ENCODE results near the gene PRDM13.
A peak's percentile ranks its signal among the peaks of the same experiment; 100 is the strongest.
"Not testable (repeated sequence)": the region's sequence is repeated elsewhere in the genome, so short reads cannot be mapped to it uniquely, and the experiment has no call there.

The PRDM13 gene

DNA sequence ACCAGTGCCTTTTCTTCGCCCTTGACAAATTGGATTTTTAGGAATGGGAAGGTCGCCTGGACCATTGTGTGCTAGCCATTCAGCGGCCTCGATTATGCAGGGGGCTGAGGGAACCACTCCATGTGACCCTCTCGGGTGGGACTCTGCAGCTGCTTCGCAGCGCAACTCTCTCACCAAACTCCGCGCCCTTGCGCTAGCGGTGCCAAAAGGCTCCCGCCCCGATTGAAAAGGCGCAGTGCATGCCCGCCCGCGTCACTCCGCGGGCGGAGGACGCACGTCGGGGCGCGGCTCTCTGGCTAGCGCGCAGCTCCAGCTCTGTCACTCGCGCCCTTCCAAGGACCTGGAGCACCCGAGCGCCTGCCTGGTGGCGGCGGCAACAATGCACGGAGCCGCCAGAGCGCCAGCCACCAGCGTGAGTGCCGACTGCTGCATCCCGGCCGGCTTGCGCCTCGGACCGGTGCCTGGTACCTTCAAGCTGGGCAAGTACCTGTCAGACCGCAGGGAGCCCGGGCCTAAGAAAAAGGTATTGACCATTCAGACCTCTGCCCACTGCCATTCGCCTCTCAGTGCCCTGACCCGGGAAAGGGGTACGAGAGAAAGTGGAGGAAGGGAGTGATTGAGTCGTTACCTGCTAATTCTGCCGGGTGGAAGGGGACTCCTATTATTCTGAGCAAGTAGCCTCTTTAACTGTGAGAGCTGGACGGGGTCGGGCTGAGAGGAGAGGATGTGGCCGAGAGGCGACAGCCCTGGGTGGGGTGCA is at the start of gene PRDM13:
Gene PRDM13, plus strand, starts transcription at position 178 of the 760 bp plus-strand sequence. Its CDS starts 202 bp downstream, at position 380.
- DNase-seq = no peak

DNA sequence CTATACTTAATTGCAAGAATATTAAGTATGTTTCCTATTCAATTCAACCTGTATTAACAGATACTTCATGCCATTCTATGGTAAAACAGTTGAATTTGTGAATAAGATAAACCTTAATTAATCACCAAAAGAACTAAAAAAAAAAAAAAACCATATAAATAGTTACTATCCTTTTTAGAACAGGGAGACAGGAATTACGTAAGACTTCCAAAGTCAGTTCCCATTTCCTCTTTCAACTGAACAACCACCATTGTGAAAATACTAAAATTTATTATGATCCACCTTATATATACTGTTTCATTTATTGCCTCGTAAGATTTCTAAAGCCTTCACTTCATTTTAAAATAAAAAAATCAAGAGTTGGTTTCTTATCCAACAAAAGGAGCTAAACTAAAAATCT is 47.6 kb upstream of the PRDM13 start:
- no peak for DNase-seq

DNA sequence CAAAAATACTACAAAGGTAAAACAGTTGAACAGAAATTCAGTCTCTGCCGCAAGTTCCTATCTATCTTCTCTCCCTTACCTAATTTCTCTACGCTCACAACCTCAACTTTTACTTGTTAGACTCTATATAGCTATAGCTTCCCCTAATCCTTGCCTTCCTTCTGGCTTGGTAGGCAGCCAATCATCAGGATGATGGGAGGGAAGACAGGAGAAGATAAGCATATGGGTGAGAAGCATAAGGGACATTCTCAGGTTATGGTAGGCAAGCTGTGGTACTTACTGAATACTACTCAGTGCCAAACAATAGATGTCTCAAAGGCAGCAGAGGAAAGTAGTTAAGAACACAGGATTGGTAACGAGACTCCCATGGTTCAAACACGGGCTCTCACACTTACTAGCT is 46.0 kb upstream of the PRDM13 start:
- no peak for DNase-seq

GRCh38 chr6:99563056-99563723 is 43.4 kb upstream of the PRDM13 start:
- no peak for DNase-seq

DNA sequence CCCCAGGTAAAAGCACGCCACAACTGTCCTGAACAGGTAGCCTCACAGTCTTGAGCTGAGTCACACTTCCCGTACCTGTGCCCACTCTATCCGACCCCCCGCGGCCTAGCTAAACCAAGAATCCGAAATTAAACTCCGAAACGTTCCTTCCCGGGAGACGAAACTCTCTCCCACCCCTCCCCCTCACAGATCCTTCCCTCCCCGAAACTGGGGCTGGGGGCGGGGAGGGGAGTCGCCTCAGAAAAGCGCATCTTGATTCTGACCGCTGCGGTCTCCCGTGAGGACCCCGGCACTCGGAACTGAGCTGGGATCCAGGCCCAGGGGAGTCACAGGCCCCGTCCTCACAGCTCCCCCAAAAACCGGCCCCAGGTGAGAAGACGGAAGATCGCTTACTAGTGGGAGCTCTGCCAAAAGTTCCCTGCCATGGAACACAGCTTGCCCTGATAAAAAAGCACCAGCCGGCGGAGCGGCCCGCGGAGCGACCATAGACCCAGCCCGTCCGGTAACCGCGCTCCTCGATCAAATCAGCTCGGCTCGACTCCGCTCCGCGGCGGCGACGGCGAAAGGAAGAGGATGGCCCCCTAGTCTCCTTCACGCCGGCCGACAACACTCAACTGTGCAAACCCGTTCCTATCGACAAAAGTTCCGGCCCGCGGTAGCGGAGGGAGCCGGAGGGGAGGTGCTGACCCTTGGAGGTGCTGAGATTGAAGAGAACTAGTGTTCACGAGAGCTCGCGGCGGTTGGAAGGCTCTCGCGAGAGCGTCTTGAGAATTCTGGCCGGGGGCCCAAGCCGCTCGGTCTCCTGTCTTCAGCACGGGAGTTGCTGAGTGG is 38.3 kb upstream of the PRDM13 start, which contains the start of gene CCNC:
Gene CCNC, minus strand, starts transcription at position 558 of the 831 bp plus-strand sequence. Its CDS starts 133 bp downstream, at position 425.
- DNase-seq = peak; percentile 95

DNA sequence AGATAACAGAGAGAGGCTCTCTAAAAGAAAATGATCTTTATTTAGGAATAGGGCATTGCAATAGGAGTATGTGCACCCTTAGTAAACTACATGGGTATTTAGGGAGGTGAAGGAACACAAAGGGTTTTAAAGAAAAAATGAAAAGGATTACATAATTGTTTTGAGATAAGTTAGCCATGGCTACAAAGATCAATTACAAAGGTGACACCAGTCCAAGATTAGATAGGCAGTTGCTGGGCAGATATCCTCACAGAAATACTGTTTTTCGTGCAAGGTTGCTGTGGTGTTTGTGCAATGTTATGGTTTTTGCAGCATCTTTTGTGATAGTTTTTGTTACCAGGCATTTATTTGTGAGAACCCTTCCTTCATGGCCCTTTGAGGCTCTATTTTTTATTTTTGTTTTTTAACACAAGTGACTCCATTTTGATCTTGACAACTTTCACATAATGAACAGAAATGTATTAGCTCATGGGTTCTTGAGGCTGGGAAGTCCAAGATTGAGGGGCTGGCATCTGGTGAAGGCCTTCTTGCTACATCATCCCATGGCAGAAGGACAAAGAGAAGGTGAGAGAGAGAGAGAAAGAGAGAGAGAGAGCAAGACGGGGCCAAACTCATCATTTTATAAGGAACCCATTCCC is 32.5 kb upstream of the PRDM13 start:
- no peak for DNase-seq

GRCh38 chr6:99575544-99576227 is 30.9 kb upstream of the PRDM13 start:
- no peak for DNase-seq

- no peak for DNase-seq
These were observed 26.9 kb upstream of the PRDM13 start for GRCh38 chr6:99579781-99580180.

DNA sequence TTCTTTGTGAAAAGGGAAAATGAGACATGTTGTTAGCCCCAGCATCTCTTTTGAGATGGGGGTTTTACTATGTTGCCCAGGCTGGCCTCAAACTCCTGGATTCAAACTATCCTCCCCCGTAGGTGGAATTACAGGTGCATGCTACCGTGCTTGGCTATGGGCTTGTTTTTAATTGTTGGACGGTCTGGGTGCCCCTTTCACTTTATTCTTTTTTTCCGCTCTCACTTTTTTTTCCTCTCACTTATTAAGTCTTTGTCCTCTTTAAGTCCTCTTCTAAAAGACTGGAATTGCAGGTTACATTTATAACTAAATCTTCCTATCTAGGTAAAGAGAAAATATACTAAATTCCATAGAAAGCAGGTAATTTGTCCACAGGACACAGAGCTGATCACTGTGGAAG is 18.8 kb upstream of the PRDM13 start:
- no peak for DNase-seq

- peak; percentile 38 for DNase-seq
These were observed 17.9 kb upstream of the PRDM13 start for GRCh38 chr6:99588618-99589289.

DNA sequence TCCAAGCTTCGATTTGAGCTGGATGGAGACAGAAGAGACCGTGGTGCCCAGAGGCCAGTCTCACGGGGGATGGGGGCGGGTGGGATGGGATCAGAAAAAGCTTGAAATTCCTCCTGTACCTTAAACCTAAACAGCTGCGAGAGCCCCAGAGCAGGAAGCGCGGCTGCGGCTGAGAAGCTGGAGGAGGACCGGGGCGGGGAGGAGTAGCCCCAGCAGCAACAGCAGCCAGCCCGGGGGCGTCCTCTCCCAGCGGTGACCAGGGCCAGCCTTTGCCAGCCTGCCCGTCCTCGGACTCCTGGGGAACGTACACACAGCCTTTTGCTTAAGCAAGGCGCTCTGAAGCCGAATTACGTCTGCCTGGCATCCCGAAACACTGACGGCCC is 17.4 kb upstream of the PRDM13 start:
- DNase-seq = no peak

GRCh38 chr6:99589907-99590493 is 16.6 kb upstream of the PRDM13 start:
- no peak for DNase-seq

DNA sequence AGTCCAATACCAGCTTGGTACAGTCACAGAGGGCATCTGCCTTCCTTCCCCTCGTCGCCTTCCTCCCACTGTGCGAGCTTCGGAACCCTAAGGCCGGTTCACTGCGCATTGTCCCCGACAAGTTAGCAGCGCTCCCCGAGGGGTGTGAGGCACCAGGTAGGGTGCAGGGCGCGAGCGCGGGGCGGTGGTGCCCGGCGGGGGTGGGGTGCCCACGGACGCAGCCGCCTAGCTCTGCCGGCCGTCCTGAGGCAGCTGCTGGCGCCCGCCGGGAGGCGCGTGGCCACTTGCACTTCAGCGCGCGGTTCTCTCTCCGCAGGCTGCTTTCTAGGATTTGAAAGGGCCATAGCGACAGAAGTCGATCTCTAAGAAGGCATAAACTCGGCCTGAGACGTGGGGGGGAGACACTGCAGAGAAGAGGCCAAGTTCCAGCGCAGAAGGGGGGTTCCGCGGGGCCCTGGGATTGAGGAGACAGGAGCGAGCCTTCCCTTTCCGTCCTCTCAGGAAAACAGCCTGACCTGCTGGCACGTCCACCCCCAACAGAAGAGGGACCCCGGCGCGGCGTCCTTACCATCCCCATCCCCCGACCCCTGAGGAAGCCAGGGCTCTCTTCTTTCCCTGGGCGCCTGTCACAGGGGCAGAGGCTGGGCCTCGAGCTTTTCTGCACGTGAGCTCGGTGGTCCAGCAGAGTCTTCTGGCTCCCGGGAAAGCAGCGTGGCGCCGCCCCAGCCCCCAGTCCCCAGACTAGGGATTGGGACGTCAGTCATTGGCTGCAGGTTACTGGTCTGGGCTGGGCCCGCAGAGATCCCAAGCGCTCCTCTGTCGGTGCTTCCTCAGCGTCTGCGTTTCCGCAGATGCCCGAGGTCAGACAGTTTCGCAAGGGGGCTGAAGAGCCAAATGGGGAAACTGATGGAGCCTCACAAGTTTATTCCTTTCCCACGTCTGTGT is 15.6 kb upstream of the PRDM13 start:
- no peak for DNase-seq

GRCh38 chr6:99591673-99592364 is 14.8 kb upstream of the PRDM13 start:
- no peak for DNase-seq

DNA sequence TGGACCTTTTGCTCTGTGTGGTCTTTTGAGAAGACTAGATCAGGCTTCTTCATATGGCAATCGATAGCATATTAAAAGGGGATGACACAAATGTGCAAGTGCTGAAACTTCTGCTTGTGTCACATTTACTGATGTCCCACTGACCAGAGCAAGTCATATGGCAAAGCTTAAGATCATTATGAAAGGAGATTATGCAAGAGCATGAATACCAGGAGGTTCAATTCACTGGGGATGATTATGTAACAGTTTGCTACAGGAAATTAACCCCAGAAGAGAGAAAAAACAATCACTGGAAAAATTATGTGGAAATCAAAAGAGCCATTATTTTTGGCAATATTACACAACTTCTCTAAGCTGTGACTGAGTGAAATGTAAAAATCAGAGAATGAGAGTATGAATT is 13.7 kb upstream of the PRDM13 start:
- DNase-seq = no peak

- not testable (repeated sequence) for DNase-seq
These were observed 11.9 kb upstream of the PRDM13 start for GRCh38 chr6:99594696-99595095.

DNA sequence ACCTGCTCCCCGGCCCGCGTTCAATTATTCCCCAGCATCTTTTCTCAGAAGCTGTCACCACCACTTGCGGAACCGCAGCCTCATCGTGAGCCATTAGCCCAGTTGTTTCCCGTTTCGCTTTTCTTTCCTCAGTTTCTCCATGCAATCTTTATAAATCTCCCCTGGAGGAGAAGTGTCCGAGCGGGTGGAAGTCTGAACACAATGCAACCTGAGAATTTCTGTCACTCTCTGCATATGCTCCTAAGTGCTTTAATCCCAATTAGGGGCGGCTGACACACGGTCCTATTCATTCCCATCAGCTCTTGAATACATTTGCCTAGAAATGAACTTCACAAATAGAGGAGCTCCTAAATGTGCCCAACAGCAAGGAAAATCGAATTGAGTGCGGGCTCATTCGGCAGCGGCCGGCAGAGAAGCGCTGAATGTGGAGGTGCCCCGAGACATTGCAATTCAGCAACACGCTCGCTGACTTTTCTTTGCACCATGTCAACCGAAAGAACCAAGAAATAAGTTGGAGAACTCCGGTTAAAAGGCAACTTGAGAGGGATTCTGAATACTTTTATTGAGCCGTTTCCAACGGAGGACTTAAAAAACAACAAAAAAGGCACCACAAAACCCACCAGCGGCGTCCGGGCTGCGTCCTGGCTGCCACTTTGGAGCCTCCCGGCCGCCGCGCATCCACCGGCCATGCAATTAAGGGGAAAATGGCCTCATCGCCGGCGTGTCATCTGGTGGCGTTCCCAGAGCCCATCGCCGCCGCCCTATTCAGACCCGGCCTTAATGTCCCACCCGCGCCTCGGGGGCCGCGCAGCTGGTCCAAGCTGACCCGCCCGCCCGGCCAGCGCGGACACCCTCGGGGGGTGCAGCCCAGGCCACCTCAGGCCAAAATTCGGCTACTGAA is 3.9 kb upstream of the PRDM13 start:
- DNase-seq = no peak

DNA sequence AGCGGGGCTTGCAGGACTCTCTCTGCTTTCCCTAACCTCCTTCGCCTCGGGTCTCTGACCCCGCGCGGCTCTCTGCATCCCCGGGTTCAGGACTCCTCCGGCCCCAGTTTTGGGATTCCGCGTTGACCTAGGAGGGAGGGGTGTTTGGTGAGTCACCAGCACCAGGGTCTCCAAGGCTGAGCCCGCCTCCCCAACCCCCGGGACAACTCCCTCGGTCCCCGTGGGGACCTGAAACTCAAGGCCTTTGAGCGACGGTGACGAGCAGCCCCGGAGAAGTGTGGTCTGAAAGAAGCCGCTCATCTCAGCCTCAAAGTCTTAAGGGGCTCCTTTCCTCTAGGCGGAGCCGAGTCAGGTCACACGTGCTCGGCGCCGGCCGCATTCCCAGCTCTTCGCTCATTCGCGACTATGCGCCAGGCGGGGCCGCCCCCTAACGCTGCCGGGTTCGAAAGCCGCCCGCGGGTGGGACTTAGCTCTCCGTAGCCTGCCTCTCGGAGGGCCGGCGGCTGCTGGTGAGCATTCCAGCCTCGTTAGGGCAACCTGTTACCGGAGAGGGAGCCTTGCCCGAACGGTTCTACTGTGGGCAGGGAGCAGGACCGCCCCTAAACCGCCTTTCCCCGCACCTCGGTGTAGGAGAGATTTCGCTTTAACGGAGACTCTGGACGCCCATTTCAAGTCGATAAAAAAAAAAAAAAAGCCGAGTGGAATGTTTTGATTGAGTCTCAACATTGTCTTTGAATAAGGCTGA is 3.0 kb upstream of the PRDM13 start:
- DNase-seq = peak; percentile 22
